Measurements from ENCODE around the gene ZNF217. TPM values are rescaled to one million over a fixed set of nuclear protein-coding genes. Genes with fewer than 3 reads are reported as not detected.
A peak's percentile ranks its signal among the peaks of the same experiment; 100 is the strongest.

ZNF217 gene
- total RNA-seq, 1 donor from 2014 or later: 8.9 TPM

- intact Hi-C loops (cut with DNase I): loop anchor here (5.0 kb wide), 1 partner anchor 41 kb away; no protein-coding TSS in a partner anchor
- no peaks in the 10 kb centered on the region for H3K9me3 ChIP-seq
- no peak overlapping the region for H3K4me3 ChIP-seq
- peaks cover 10 to 21% of the 10 kb centered on the region in 2 donors for H3K4me1 ChIP-seq
- peak in 1 of 2 donors; percentile 66 for DNase-seq (ENCODE audit: low spot score in 2 of 2)
- H3K27ac ChIP-seq: peak overlapping the region; percentile 42 to 75
- no peaks in the 10 kb centered on the region for H3K27me3 ChIP-seq
- no peak for TF ChIP-seq CTCF (IDR thresholded peaks at IDR 0.05)
- peaks cover 15 to 25% of the 10 kb centered on the region in 2 donors for H3K36me3 ChIP-seq
These were observed 12.0 kb downstream of the ZNF217 start for GRCh38 chr20:53581444-53582250.

- peak in 2 of 3 experiments; percentile 11 to 16 for TF ChIP-seq CTCF (IDR thresholded peaks at IDR 0.05)
- peak overlapping the region; percentile 42 to 75 for H3K27ac ChIP-seq
- H3K27me3 ChIP-seq: no peaks in the 10 kb centered on the region
- intact Hi-C loops (cut with DNase I): loop anchor here (5.0 kb wide), 1 partner anchor 42 kb away; no protein-coding TSS in a partner anchor
- H3K9me3 ChIP-seq: no peaks in the 10 kb centered on the region
- H3K4me1 ChIP-seq: peaks cover 10 to 21% of the 10 kb centered on the region in 2 donors
- peaks cover 26 to 36% of the 10 kb centered on the region in 2 donors for H3K36me3 ChIP-seq
- DNase-seq (ENCODE audit: low spot score in 2 of 2): peak in 1 of 2 donors; percentile 51
- no peak overlapping the region for H3K4me3 ChIP-seq
These were observed 13.1 kb downstream of the ZNF217 start for GRCh38 chr20:53580376-53581111.

- no peak for TF ChIP-seq CTCF (IDR thresholded peaks at IDR 0.05)
These were observed 13.9 kb downstream of the ZNF217 start for GRCh38 chr20:53579581-53580375.

GRCh38 chr20:53579266-53579580, 14.4 kb downstream of the ZNF217 start:
- intact Hi-C loops (cut with DNase I): loop anchor here (1.0 to 5.0 kb wide), 7 partner anchors 193 to 1068 kb away; no protein-coding TSS in a partner anchor
- TF ChIP-seq CTCF (IDR thresholded peaks at IDR 0.05): no peak
- H3K36me3 ChIP-seq: peaks cover 37 to 50% of the 10 kb centered on the region in 2 donors
- no peak for DNase-seq (ENCODE audit: low spot score in 2 of 2)
- H3K27me3 ChIP-seq: no peaks in the 10 kb centered on the region
- H3K9me3 ChIP-seq: no peaks in the 10 kb centered on the region
- H3K4me1 ChIP-seq: peaks cover 10 to 21% of the 10 kb centered on the region in 2 donors
- H3K4me3 ChIP-seq: peak overlapping the region; percentile 11 to 28
- H3K27ac ChIP-seq: peak overlapping the region in 1 of 2 donors; percentile 75

More at GRCh38 chr20:53579581-53580375, 13.9 kb downstream of the ZNF217 start:
- peaks cover 33 to 44% of the 10 kb centered on the region in 2 donors for H3K36me3 ChIP-seq
- intact Hi-C loops (cut with DNase I): loop anchor here (1.0 to 5.0 kb wide), 8 partner anchors 43 to 1068 kb away; no protein-coding TSS in a partner anchor
- peak overlapping the region in 1 of 2 donors; percentile 11 for H3K4me3 ChIP-seq
- peak in 1 of 2 donors; percentile 60 for DNase-seq (ENCODE audit: low spot score in 2 of 2)
- H3K27ac ChIP-seq: peak overlapping the region; percentile 42 to 75
- H3K27me3 ChIP-seq: no peaks in the 10 kb centered on the region
- peaks cover 10 to 21% of the 10 kb centered on the region in 2 donors for H3K4me1 ChIP-seq
- H3K9me3 ChIP-seq: no peaks in the 10 kb centered on the region
